H1 (cell line): ENCODE measurements around the gene SLC30A2. TPM values are rescaled to one million over a fixed set of nuclear protein-coding genes. Genes with fewer than 3 reads are reported as not detected.

ENCODE experiments used
- BCL11A ChIP-seq, 2 experiments: IDR thresholded peaks; one replicate each; pipeline ENCODE4 v1.6.1; 2011; ENCODE audit warnings: low read depth in 2 of 2, low read length in 2 of 2, mild to moderate bottlenecking in 2 of 2
- BRCA1 ChIP-seq: IDR thresholded peaks from 2 replicates; pipeline ENCODE4 v1.6.1; 2012; ENCODE audit warnings: low read depth, low read length, improper control_type of control experiment
- EZH2 ChIP-seq: fragments of 200-600 bp; sonication (generic); IDR thresholded peaks from 2 replicates; pipeline ENCODE4 v1.7.1; 2012; ENCODE audit warnings: low read depth, mild to moderate bottlenecking, moderate library complexity, low read length, inconsistent platforms; ENCODE audit not compliant: severe bottlenecking
- FOSL1 ChIP-seq: IDR thresholded peaks from 2 replicates; pipeline ENCODE4 v1.6.1; 2011; ENCODE audit warnings: mild to moderate bottlenecking, low read depth, low read length, moderate library complexity; ENCODE audit not compliant: insufficient read depth
- NANOG ChIP-seq: IDR thresholded peaks from 2 replicates; pipeline ENCODE4 v1.6.1; 2011; ENCODE audit warnings: low read length, low read depth, mild to moderate bottlenecking, inconsistent platforms; ENCODE audit not compliant: insufficient read depth, poor library complexity, severe bottlenecking
- polyA plus RNA-seq, 7 experiments: library from polyadenylated mRNA; depleted of rRNA in 3 of 7; stranded (reverse) in 5 of 7; unstranded in 2 of 7; fragments of >200 nt in 5 of 7; fragments of 200-250 nt in 2 of 7; gene quantifications; 1 replicate in 5 of 7; 2 replicates in 1 of 7; 4 replicates in 1 of 7; pipeline versions ENCODE4 v1.2.1 to v1.2.3, GENCODE V29; 2011 to 2013; ENCODE audit warnings: missing spikeins in 2 of 7, mixed read lengths in 2 of 7
- total RNA-seq: library from RNA; stranded (reverse); fragmentation: NEBNext Ultra II Directional; extraction: Animal tissue kit (Norgen Biotek cat#: 25700); gene quantifications from 2 replicates; pipeline ENCODE4 v1.2.1, GENCODE V29; 2021
- TF ChIP-seq, protein P1 (sequence below): fragments of 300-600 bp; sonication (generic); IDR thresholded peaks from 2 replicates; pipeline ENCODE4 v1.7.1; 2012; ENCODE audit warnings: low read length, moderate library complexity, mild to moderate bottlenecking, inconsistent platforms; ENCODE audit not compliant: insufficient replicate concordance
- TF ChIP-seq, protein P2 (sequence below): IDR thresholded peaks from 2 replicates; pipeline ENCODE4 v1.6.1; 2012; ENCODE audit warnings: inconsistent platforms

Gene SLC30A2
- total and polyA plus RNA-seq, 2 of the 8 experiments (the other 6 are each of a cell fraction or from before 2014, with no cell fraction given), result 0.19 to 0.76 TPM

DNA sequence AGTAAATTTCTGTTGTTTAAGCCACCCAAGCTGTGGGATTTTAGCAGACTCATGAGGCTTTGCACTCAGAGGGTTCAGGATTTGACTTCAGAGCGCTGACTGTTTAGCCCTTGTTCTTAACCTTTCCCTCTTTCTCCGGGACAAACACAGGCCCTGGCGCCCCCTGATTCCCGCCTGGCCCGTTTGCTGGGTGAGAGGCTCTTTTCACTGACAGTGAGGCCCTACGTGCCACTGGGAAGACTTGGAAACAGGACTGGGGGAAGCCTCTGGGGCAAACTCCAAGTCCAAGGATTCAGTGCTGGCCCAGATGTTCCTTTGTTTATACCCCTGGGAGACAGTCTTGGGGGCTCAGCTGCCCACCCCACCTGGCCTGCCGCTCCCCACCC is 33.3 kb upstream of the SLC30A2 start (continued):
- TF ChIP-seq, protein P1, sequence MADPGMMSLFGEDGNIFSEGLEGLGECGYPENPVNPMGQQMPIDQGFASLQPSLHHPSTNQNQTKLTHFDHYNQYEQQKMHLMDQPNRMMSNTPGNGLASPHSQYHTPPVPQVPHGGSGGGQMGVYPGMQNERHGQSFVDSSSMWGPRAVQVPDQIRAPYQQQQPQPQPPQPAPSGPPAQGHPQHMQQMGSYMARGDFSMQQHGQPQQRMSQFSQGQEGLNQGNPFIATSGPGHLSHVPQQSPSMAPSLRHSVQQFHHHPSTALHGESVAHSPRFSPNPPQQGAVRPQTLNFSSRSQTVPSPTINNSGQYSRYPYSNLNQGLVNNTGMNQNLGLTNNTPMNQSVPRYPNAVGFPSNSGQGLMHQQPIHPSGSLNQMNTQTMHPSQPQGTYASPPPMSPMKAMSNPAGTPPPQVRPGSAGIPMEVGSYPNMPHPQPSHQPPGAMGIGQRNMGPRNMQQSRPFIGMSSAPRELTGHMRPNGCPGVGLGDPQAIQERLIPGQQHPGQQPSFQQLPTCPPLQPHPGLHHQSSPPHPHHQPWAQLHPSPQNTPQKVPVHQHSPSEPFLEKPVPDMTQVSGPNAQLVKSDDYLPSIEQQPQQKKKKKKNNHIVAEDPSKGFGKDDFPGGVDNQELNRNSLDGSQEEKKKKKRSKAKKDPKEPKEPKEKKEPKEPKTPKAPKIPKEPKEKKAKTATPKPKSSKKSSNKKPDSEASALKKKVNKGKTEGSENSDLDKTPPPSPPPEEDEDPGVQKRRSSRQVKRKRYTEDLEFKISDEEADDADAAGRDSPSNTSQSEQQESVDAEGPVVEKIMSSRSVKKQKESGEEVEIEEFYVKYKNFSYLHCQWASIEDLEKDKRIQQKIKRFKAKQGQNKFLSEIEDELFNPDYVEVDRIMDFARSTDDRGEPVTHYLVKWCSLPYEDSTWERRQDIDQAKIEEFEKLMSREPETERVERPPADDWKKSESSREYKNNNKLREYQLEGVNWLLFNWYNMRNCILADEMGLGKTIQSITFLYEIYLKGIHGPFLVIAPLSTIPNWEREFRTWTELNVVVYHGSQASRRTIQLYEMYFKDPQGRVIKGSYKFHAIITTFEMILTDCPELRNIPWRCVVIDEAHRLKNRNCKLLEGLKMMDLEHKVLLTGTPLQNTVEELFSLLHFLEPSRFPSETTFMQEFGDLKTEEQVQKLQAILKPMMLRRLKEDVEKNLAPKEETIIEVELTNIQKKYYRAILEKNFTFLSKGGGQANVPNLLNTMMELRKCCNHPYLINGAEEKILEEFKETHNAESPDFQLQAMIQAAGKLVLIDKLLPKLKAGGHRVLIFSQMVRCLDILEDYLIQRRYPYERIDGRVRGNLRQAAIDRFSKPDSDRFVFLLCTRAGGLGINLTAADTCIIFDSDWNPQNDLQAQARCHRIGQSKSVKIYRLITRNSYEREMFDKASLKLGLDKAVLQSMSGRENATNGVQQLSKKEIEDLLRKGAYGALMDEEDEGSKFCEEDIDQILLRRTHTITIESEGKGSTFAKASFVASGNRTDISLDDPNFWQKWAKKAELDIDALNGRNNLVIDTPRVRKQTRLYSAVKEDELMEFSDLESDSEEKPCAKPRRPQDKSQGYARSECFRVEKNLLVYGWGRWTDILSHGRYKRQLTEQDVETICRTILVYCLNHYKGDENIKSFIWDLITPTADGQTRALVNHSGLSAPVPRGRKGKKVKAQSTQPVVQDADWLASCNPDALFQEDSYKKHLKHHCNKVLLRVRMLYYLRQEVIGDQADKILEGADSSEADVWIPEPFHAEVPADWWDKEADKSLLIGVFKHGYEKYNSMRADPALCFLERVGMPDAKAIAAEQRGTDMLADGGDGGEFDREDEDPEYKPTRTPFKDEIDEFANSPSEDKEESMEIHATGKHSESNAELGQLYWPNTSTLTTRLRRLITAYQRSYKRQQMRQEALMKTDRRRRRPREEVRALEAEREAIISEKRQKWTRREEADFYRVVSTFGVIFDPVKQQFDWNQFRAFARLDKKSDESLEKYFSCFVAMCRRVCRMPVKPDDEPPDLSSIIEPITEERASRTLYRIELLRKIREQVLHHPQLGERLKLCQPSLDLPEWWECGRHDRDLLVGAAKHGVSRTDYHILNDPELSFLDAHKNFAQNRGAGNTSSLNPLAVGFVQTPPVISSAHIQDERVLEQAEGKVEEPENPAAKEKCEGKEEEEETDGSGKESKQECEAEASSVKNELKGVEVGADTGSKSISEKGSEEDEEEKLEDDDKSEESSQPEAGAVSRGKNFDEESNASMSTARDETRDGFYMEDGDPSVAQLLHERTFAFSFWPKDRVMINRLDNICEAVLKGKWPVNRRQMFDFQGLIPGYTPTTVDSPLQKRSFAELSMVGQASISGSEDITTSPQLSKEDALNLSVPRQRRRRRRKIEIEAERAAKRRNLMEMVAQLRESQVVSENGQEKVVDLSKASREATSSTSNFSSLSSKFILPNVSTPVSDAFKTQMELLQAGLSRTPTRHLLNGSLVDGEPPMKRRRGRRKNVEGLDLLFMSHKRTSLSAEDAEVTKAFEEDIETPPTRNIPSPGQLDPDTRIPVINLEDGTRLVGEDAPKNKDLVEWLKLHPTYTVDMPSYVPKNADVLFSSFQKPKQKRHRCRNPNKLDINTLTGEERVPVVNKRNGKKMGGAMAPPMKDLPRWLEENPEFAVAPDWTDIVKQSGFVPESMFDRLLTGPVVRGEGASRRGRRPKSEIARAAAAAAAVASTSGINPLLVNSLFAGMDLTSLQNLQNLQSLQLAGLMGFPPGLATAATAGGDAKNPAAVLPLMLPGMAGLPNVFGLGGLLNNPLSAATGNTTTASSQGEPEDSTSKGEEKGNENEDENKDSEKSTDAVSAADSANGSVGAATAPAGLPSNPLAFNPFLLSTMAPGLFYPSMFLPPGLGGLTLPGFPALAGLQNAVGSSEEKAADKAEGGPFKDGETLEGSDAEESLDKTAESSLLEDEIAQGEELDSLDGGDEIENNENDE, result no peak
- TF ChIP-seq FOSL1 (no peak), NANOG (no peak), BRCA1 (no peak), BCL11A (IDR thresholded peaks at IDR 0.05; ENCODE audit: low read depth in 2 of 2, low read length in 2 of 2) (no peak), EZH2 (no peak)
- TF ChIP-seq, protein P2, sequence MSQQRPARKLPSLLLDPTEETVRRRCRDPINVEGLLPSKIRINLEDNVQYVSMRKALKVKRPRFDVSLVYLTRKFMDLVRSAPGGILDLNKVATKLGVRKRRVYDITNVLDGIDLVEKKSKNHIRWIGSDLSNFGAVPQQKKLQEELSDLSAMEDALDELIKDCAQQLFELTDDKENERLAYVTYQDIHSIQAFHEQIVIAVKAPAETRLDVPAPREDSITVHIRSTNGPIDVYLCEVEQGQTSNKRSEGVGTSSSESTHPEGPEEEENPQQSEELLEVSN, result no peak
